Dermis lymphatic vessel endothelial cell (primary cell): ENCODE data around the gene ANO2. TPM values are rescaled to one million over a fixed set of nuclear protein-coding genes. Genes with fewer than 3 reads are reported as not detected.

ENCODE experiments used
- total RNA-seq: library from RNA; depleted of rRNA; stranded (reverse); fragments of >200 nt; gene quantifications from 2 replicates; pipeline ENCODE4 v1.2.1, GENCODE V29; 2014

Gene ANO2
- 29.1 and 86.6 TPM in 2 replicates for total RNA-seq

GRCh38 chr12:5945071-5946008, at the start of gene ANO2:
TSS of gene ANO2 (minus strand) at chr12:5945259. CDS start at chr12:5945217, 42 bp downstream.

Other genes with a start within 250 kb of the ANO2 start
- 1,035 and 2,002 TPM in 2 replicates for gene VWF, start 179.4 kb upstream of the ANO2 start, total RNA-seq